Smooth muscle cell (in vitro differentiated cells): ENCODE data around the gene KYAT1. TPM values are rescaled to one million over a fixed set of nuclear protein-coding genes. Genes with fewer than 3 reads are reported as not detected.

Experiments used
- DNase-seq: peaks from one replicate; lab custom pipeline; 2025; ENCODE audit not compliant: unreplicated experiment; lab: John Stamatoyannopoulos, UW
- H2AFZ ChIP-seq: fragments of 200-600 bp; sonication (generic); 2 replicates; pipeline ENCODE4 v1.6.0; 2016; ENCODE audit warnings: antibody characterized with exemption, low read depth, mild to moderate bottlenecking
- H3F3A ChIP-seq: fragments of 200-600 bp; sonication (generic); 2 replicates; pipeline ENCODE4 v1.6.0; 2017; ENCODE audit warnings: antibody characterized with exemption, low read depth
- H3K27ac ChIP-seq: fragments of 200-600 bp; sonication (generic); 2 replicates; pipeline ENCODE4 v1.5.1; 2016; ENCODE audit warnings: low read depth, mild to moderate bottlenecking
- H3K27me3 ChIP-seq: fragments of 200-600 bp; sonication (generic); 2 replicates; pipeline ENCODE4 v1.6.1; 2016; ENCODE audit warnings: low read depth, mild to moderate bottlenecking
- H3K36me3 ChIP-seq: fragments of 200-600 bp; sonication (generic); 2 replicates; pipeline ENCODE4 v1.5.1; 2016; ENCODE audit warnings: low read depth
- H3K4me1 ChIP-seq: fragments of 200-600 bp; sonication (generic); 2 replicates; pipeline ENCODE4 v1.5.1; 2016; ENCODE audit warnings: low read depth
- H3K4me2 ChIP-seq: fragments of 200-600 bp; sonication (generic); 2 replicates; pipeline ENCODE4 v1.6.0; 2016; ENCODE audit warnings: mild to moderate bottlenecking
- H3K4me3 ChIP-seq: fragments of 200-600 bp; sonication (generic); 2 replicates; pipeline ENCODE4 v1.5.1; 2016; ENCODE audit warnings: mild to moderate bottlenecking
- H3K79me2 ChIP-seq: fragments of 200-600 bp; sonication (generic); 2 replicates; pipeline ENCODE4 v1.6.0; 2016; ENCODE audit warnings: low read depth, mild to moderate bottlenecking
- H3K9ac ChIP-seq: fragments of 200-600 bp; sonication (generic); 2 replicates; pipeline ENCODE4 v1.6.0; 2016; ENCODE audit warnings: low read depth
- H3K9me3 ChIP-seq: fragments of 200-600 bp; sonication (generic); replicated peaks from 2 replicates; pipeline ENCODE4 v1.5.1; 2016; ENCODE audit warnings: low read depth
- H4K20me1 ChIP-seq: fragments of 200-600 bp; sonication (generic); 2 replicates; pipeline ENCODE4 v1.6.0; 2016; ENCODE audit warnings: low read depth
- CTCF ChIP-seq: fragments of 200-600 bp; sonication (generic); IDR thresholded peaks from 2 replicates; pipeline ENCODE4 v1.5.1; 2017; ENCODE audit warnings: borderline replicate concordance, mild to moderate bottlenecking, antibody characterized with exemption; ENCODE audit not compliant: insufficient read depth, poor library complexity, severe bottlenecking
- WGBS: methylation state at CpG from one replicate; pipeline ENCODE4 v1.1.7; 2016; ENCODE audit warnings: low lambda C conversion rate; 5-methylcytosine and 5-hydroxymethylcytosine counted together
- polyA plus RNA-seq: library from polyadenylated mRNA; unstranded; fragments of >200 nt; fragmentation: Nextera tagmentation; extraction: Ambion mirVana; gene quantifications from 2 replicates; pipeline ENCODE4 v1.2.1, GENCODE V29; 2016
- total RNA-seq: library from RNA; depleted of rRNA; stranded (reverse); fragments of >200 nt; gene quantifications from 2 replicates; pipeline ENCODE4 v1.2.3, GENCODE V29; 2014

The KYAT1 gene
- total and polyA plus RNA-seq, 2 experiments from 2014 or later = 3.1 to 7.7 TPM

DNA sequence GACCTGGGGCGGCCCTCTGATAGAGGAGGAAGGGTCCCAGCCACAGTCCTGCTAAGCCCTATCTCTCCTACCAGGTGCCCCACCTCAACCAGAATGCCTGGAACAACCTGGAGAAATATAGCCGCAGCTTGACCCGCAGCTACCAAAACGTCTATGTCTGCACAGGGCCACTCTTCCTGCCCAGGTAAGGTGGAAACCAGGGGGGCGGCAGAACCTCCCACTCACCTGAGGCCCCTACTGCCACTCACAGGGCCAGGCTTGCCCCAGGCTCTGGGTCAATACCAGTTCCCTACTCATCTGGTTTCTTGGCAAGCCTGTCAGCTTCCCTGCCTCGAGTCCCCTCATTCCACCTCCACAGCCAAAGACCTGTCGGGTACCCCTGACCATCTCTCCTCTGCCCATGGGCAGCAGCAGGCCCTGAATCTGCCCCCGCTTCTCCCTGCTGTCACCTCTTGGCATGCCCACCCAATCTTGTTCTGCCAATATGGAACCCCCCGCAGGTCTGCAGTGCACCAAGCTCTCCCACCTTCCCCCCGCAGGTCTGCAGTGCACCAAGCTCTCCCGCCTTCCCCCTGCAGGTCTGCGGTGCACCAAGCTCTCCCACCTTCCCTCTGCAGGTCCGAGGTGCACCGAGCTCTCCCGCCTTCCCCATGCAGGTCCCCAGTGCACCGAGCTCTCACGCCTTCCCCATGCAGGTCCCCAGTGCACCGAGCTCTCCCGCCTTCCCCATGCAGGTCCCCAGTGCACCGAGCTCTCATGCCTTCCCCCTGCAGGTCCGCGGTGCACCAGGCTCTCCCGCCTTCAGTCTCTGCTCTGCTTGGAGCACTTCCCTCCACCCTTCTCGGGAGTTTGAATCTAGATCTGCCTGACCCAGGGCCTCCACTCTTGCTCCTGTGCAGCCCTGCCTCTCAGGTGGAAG is 60.8 kb downstream of the KYAT1 start:
- H3K36me3 ChIP-seq = no peaks in the 10 kb centered on the region
- H3K79me2 ChIP-seq = no peaks in the 10 kb centered on the region
- DNase-seq = no peak
- no peaks in the 10 kb centered on the region for H3K27me3 ChIP-seq
- H4K20me1 ChIP-seq = no peaks in the 10 kb centered on the region
- H3K4me2 ChIP-seq = no peak overlapping the region
- 95% methylated on average over 24 of the region's 24 CpGs for WGBS
- no peak for TF ChIP-seq CTCF
- H3K27ac ChIP-seq = no peak overlapping the region
- H2AFZ ChIP-seq = no peak overlapping the region
- H3F3A ChIP-seq = no peaks in the 10 kb centered on the region
- H3K4me3 ChIP-seq = no peak overlapping the region
- peaks cover 3% of the 10 kb centered on the region for H3K4me1 ChIP-seq
- H3K9me3 ChIP-seq = no peaks in the 10 kb centered on the region
- no peak overlapping the region for H3K9ac ChIP-seq

DNA sequence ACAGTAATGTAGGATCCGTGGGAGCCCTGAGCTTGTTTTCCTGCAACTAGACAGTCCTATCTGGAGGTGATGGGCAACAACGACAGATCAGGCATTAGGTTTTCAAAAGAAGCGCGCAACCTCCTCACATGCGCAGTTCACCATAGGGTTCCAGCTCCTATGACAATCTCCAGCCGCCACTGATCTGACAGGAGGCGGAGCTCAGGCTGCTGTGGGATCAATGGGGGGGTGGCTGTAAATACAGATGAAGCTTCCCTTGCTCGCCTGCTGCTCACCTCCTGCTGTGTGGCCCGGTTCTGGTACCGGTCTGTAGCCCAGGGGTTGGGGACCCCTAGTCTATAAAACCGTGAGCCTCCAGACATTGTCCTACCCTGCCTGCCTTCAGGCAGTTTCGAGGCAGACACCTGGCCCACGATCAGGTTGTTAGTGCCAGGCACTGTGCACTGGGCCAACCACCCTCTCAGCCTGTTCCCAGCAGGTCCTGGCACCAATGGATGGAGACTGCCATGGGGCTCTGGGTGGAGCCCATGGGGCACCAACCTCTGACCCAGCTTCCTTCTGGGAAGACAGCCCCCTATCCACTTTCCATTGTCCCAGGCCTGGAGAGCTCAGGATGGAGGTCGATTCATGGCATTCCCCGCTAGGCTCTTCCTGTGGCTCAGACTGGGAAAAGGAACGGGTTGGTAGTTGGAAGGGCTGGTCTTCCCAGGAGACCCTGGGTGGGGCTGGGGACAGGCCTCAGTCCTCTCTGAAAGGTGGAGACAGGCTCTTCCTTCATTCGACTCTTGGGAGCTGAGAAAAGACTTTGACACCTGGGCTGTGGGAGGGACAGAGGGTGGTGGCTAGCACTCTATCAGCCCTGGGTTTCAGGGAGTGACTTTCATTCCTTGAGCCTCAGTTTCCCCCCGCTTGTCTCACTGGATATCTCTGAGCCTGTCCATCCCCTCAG is 61.8 kb downstream of the KYAT1 start:
- no peak overlapping the region for H3K9ac ChIP-seq
- H4K20me1 ChIP-seq = no peaks in the 10 kb centered on the region
- H3K27ac ChIP-seq = no peak overlapping the region
- H3K4me3 ChIP-seq = peak overlapping the region; percentile 72
- no peaks in the 10 kb centered on the region for H3K79me2 ChIP-seq
- H3F3A ChIP-seq = no peaks in the 10 kb centered on the region
- H3K4me1 ChIP-seq = peaks cover 3% of the 10 kb centered on the region
- no peaks in the 10 kb centered on the region for H3K27me3 ChIP-seq
- H2AFZ ChIP-seq = no peak overlapping the region
- 67% methylated on average over 18 of the region's 18 CpGs for WGBS
- H3K9me3 ChIP-seq = no peaks in the 10 kb centered on the region
- no peaks in the 10 kb centered on the region for H3K36me3 ChIP-seq
- DNase-seq = no peak
- no peak for TF ChIP-seq CTCF
- peak overlapping the region; percentile 93 for H3K4me2 ChIP-seq

GRCh38 chr9:128818839-128819715 is 62.7 kb downstream of the KYAT1 start:
- DNase-seq = no peak
- WGBS = 9% methylated on average over 86 of the region's 90 CpGs

More at GRCh38 chr9:128818839-128819715, 62.7 kb downstream of the KYAT1 start:
- no peak for TF ChIP-seq CTCF
- H3K79me2 ChIP-seq = no peaks in the 10 kb centered on the region
- H4K20me1 ChIP-seq = no peaks in the 10 kb centered on the region
- H3K4me2 ChIP-seq = peak overlapping the region; percentile 93
- peak overlapping the region; percentile 69 for H2AFZ ChIP-seq
- H3K36me3 ChIP-seq = no peaks in the 10 kb centered on the region
- peaks cover 3% of the 10 kb centered on the region for H3K4me1 ChIP-seq
- H3K27me3 ChIP-seq = no peaks in the 10 kb centered on the region
- peak overlapping the region; percentile 31 for H3K9ac ChIP-seq
- H3K4me3 ChIP-seq = peak overlapping the region; percentile 72
- no peak overlapping the region for H3K27ac ChIP-seq
- H3F3A ChIP-seq = no peaks in the 10 kb centered on the region
- H3K9me3 ChIP-seq = no peaks in the 10 kb centered on the region
